Activated naive CD8-positive, alpha-beta T cell treated with anti-CD3 and anti-CD28 coated beads, Interleukin-2, amount 50 U/mL, for 24 hours (primary cell): Measurements from ENCODE around the gene ZHX3.

Source experiments
- ATAC-seq: fragments of 150-1000 bp; cut with Tn5 transposase; one replicate; pipeline ENCODE4 v1.10.0; 2021
- DNase-seq: peaks from one replicate; pipeline ENCODE4 v3.0.0; 2021
- H3K27ac Mint-ChIP-seq: one replicate; pipeline ENCODE4 v1.8.0; 2021; ENCODE audit warnings: mild to moderate bottlenecking, mixed read lengths
- H3K27me3 Mint-ChIP-seq: one replicate; pipeline ENCODE4 v1.8.0; 2021; ENCODE audit warnings: mixed read lengths
- H3K36me3 Mint-ChIP-seq: one replicate; pipeline ENCODE4 v1.8.0; 2021; ENCODE audit warnings: low read depth, mixed read lengths
- H3K4me1 Mint-ChIP-seq: one replicate; pipeline ENCODE4 v1.8.0; 2021; ENCODE audit warnings: mixed read lengths
- H3K4me3 Mint-ChIP-seq: one replicate; pipeline ENCODE4 v1.8.0; 2021; ENCODE audit warnings: mild to moderate bottlenecking, moderate library complexity, mixed read lengths
- H3K9me3 Mint-ChIP-seq: one replicate; pipeline ENCODE4 v1.8.0; 2021; ENCODE audit warnings: mixed read lengths

The ZHX3 gene

GRCh38 chr20:41173161-41173721 is 144.3 kb downstream of the ZHX3 start:
- peak; percentile 74 for DNase-seq
- Mint-ChIP-seq H3K27ac (peak overlapping the region; percentile 60), H3K4me1 (peaks cover 16% of the 10 kb centered on the region), H3K9me3 (no peaks in the 10 kb centered on the region), H3K36me3 (peaks cover 64% of the 10 kb centered on the region), H3K4me3 (no peak overlapping the region), H3K27me3 (no peaks in the 10 kb centered on the region)
- ATAC-seq: peak; percentile 76

- DNase-seq (no peak), ATAC-seq (peak; percentile 26)
- Mint-ChIP-seq H3K36me3 (peaks cover 61% of the 10 kb centered on the region), H3K27me3 (no peaks in the 10 kb centered on the region), H3K9me3 (no peaks in the 10 kb centered on the region), H3K27ac (peak overlapping the region; percentile 60), H3K4me1 (peaks cover 17% of the 10 kb centered on the region), H3K4me3 (no peak overlapping the region)
Measured at GRCh38 chr20:41172296-41173140, 145.0 kb downstream of the ZHX3 start.

DNA sequence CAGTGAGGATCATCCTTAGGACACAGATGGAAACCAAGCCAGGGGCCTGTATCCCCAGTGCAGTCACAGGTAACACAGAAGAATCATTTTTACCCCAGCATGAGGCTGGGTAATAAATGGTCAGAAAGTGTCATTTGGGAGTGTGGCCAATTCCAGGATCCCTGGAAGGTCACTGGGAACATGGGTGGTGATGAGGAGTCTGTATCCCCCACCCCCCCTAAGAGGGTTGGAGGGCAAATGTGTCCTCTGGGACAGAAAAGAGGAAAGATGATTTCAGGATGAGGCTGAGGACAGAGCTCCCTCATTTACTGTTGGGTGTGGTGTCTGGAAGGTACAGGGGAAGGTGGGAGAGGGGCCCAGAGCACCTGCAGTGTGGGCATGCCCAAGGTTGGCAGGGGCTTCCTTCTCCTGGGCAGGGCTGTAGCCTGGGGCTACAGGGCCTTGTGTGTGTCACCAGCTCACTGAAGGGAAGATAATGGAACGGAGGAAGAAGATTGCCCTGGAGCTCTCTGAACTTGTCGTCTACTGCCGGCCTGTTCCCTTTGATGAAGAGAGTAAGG is 145.7 kb downstream of the ZHX3 start:
- H3K27ac Mint-ChIP-seq: peak overlapping the region; percentile 57
- H3K27me3 Mint-ChIP-seq: no peaks in the 10 kb centered on the region
- peaks cover 68% of the 10 kb centered on the region for H3K36me3 Mint-ChIP-seq
- DNase-seq: no peak
- no peak for ATAC-seq
- H3K4me1 Mint-ChIP-seq: peaks cover 24% of the 10 kb centered on the region
- H3K9me3 Mint-ChIP-seq: no peaks in the 10 kb centered on the region
- no peak overlapping the region for H3K4me3 Mint-ChIP-seq

GRCh38 chr20:41170386-41171105 is 147.0 kb downstream of the ZHX3 start:
- peaks cover 31% of the 10 kb centered on the region for H3K4me1 Mint-ChIP-seq
- no peak for ATAC-seq
- peak overlapping the region; percentile 17 for H3K27ac Mint-ChIP-seq
- H3K9me3 Mint-ChIP-seq: no peaks in the 10 kb centered on the region
- no peak overlapping the region for H3K4me3 Mint-ChIP-seq
- H3K27me3 Mint-ChIP-seq: peaks cover 2% of the 10 kb centered on the region
- DNase-seq: peak; percentile 1
- peaks cover 70% of the 10 kb centered on the region for H3K36me3 Mint-ChIP-seq

- ATAC-seq (no peak), DNase-seq (no peak)
- Mint-ChIP-seq H3K4me1 (peaks cover 31% of the 10 kb centered on the region), H3K27me3 (peaks cover 2% of the 10 kb centered on the region), H3K36me3 (peaks cover 72% of the 10 kb centered on the region), H3K9me3 (no peaks in the 10 kb centered on the region), H3K4me3 (no peak overlapping the region), H3K27ac (peak overlapping the region; percentile 17)
Measured at GRCh38 chr20:41169791-41170351, 147.7 kb downstream of the ZHX3 start.

- Mint-ChIP-seq H3K36me3 (peaks cover 69% of the 10 kb centered on the region), H3K27ac (no peak overlapping the region), H3K4me3 (no peak overlapping the region), H3K4me1 (peaks cover 34% of the 10 kb centered on the region), H3K27me3 (peaks cover 2% of the 10 kb centered on the region), H3K9me3 (no peaks in the 10 kb centered on the region)
- DNase-seq (no peak), ATAC-seq (no peak)
Measured at GRCh38 chr20:41169162-41169690, 148.3 kb downstream of the ZHX3 start.

DNA sequence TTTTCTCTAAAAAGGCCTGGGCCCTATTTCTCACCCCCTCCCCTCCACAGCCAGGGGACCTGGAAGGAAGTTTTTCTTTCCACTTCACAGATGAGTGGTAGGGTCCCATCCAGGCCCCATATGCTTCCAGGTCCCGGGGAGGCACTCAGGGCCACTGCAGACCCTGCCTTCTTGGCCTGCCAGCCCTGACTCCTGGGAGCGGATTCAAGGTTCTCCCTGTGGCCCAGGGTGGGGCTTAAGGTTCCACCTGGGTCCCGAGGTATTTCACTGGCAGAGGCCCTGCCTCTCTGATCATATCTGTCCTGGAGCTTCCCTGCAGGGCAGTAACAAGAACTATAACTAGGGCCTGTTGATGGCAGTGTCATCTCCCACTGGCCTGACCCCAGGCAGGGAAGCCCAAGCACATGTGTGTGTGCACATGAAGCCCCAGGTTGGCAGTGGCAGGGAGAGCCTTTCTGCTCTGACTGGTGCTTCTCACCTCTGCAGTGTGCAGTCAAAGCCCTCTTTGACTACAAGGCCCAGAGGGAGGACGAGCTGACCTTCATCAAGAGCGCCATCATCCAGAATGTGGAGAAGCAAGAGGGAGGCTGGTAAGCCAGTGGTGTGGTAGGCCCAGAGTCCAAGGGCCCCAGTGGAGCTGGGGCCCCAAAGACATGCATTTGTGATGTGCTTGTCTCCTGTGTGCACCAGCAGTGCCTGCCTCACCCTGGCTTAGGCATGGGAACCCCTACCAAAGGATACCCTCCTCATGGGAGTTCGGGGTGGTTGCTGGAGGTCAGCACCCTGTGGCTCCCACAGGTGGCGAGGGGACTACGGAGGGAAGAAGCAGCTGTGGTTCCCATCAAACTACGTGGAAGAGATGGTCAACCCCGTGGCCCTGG is 149.0 kb downstream of the ZHX3 start:
- Mint-ChIP-seq H3K4me3 (no peak overlapping the region), H3K36me3 (peaks cover 69% of the 10 kb centered on the region), H3K27ac (peak overlapping the region; percentile 52), H3K27me3 (peaks cover 2% of the 10 kb centered on the region), H3K9me3 (no peaks in the 10 kb centered on the region), H3K4me1 (peaks cover 37% of the 10 kb centered on the region)
- DNase-seq (no peak), ATAC-seq (no peak)

- peaks cover 2% of the 10 kb centered on the region for H3K27me3 Mint-ChIP-seq
- H3K4me3 Mint-ChIP-seq: no peak overlapping the region
- no peak for DNase-seq
- peaks cover 36% of the 10 kb centered on the region for H3K4me1 Mint-ChIP-seq
- ATAC-seq: no peak
- peak overlapping the region; percentile 59 for H3K27ac Mint-ChIP-seq
- H3K36me3 Mint-ChIP-seq: peaks cover 65% of the 10 kb centered on the region
- H3K9me3 Mint-ChIP-seq: no peaks in the 10 kb centered on the region
Measured at GRCh38 chr20:41167481-41168253, 149.9 kb downstream of the ZHX3 start.

- Mint-ChIP-seq H3K9me3 (no peaks in the 10 kb centered on the region), H3K4me3 (no peak overlapping the region), H3K4me1 (peaks cover 39% of the 10 kb centered on the region), H3K27me3 (peaks cover 2% of the 10 kb centered on the region), H3K27ac (peak overlapping the region; percentile 59), H3K36me3 (peaks cover 66% of the 10 kb centered on the region)
- peak; percentile 8 for ATAC-seq
- DNase-seq: no peak
Measured at GRCh38 chr20:41167118-41167470, 150.4 kb downstream of the ZHX3 start.

GRCh38 chr20:41166201-41167117 is 151.1 kb downstream of the ZHX3 start:
- H3K4me3 Mint-ChIP-seq: no peak overlapping the region
- H3K27ac Mint-ChIP-seq: no peak overlapping the region
- ATAC-seq (no peak), DNase-seq (no peak)
- H3K4me1 Mint-ChIP-seq: peaks cover 38% of the 10 kb centered on the region
- peaks cover 69% of the 10 kb centered on the region for H3K36me3 Mint-ChIP-seq
- peaks cover 2% of the 10 kb centered on the region for H3K27me3 Mint-ChIP-seq
- H3K9me3 Mint-ChIP-seq: no peaks in the 10 kb centered on the region

DNA sequence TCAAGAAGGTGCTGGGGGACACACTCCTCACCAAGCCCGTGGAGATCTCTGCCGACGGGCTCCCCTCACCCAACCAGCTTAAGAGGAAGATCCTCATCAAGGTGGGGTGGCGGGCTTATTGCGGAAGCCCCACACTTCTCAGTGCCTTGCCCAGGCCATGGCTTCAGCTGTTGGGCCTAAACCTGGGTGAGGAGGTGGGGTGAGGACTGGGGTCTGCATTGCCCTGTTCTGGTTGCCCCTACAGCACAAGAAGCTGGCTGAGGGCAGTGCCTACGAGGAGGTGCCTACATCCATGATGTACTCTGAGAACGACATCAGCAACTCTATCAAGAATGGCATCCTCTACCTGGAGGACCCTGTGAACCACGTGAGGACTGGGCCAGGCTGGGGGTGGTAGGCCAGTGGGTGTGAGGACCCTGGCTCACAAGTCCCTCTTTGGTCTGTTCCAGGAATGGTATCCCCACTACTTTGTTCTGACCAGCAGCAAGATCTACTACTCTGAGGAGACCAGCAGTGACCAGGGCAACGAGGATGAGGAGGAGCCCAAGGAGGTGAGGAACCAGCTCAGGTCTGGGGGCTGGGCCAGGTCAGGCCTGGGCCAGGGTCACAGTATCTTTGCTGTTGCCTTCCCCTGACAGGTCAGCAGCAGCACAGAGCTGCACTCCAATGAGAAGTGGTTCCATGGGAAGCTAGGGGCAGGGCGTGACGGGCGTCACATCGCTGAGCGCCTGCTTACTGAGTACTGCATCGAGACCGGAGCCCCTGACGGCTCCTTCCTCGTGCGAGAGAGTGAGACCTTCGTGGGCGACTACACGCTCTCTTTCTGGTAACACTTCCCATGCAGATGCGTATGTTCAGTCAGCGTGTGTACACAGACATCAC is 152.3 kb downstream of the ZHX3 start:
- H3K4me1 Mint-ChIP-seq: peaks cover 41% of the 10 kb centered on the region
- ATAC-seq (no peak), DNase-seq (no peak)
- peaks cover 70% of the 10 kb centered on the region for H3K36me3 Mint-ChIP-seq
- no peak overlapping the region for H3K4me3 Mint-ChIP-seq
- H3K27ac Mint-ChIP-seq: peak overlapping the region; percentile 59
- H3K9me3 Mint-ChIP-seq: no peaks in the 10 kb centered on the region
- peaks cover 2% of the 10 kb centered on the region for H3K27me3 Mint-ChIP-seq
